Ishikawa (cell line): ENCODE measurements around the gene PARVB.

Experiments
- CEBPB ChIP-seq: IDR thresholded peaks from 2 replicates; pipeline ENCODE4 v1.6.1; 2012
- CREB1 ChIP-seq: IDR thresholded peaks from 2 replicates; pipeline ENCODE4 v1.6.1; 2012; ENCODE audit warnings: low read depth
- EGR1 ChIP-seq: IDR thresholded peaks from 2 replicates; pipeline ENCODE4 v1.6.1; 2012
- EP300 ChIP-seq: IDR thresholded peaks from 2 replicates; pipeline ENCODE4 v1.6.1; 2012; ENCODE audit warnings: borderline replicate concordance
- FOXM1 ChIP-seq: IDR thresholded peaks from 2 replicates; pipeline ENCODE4 v1.6.1; 2012; ENCODE audit warnings: low read depth, borderline replicate concordance
- MAX ChIP-seq: IDR thresholded peaks from 2 replicates; pipeline ENCODE4 v1.6.1; 2012
- NFIC ChIP-seq: IDR thresholded peaks from 2 replicates; pipeline ENCODE4 v1.6.1; 2012
- RAD21 ChIP-seq: IDR thresholded peaks from 2 replicates; pipeline ENCODE4 v1.6.1; 2012; ENCODE audit warnings: low read depth
- REST ChIP-seq: IDR thresholded peaks from 2 replicates; pipeline ENCODE4 v1.6.1; 2012; ENCODE audit warnings: low read depth, mild to moderate bottlenecking
- TAF1 ChIP-seq: IDR thresholded peaks from 2 replicates; pipeline ENCODE4 v1.6.1; 2012; ENCODE audit warnings: low read depth, mild to moderate bottlenecking
- TCF12 ChIP-seq: IDR thresholded peaks from 2 replicates; pipeline ENCODE4 v1.6.1; 2012; ENCODE audit warnings: low read depth
- TEAD4 ChIP-seq: IDR thresholded peaks from 2 replicates; pipeline ENCODE4 v1.6.1; 2012
- USF1 ChIP-seq: IDR thresholded peaks from 2 replicates; pipeline ENCODE4 v1.6.1; 2012
- YY1 ChIP-seq: IDR thresholded peaks from 2 replicates; pipeline ENCODE4 v1.6.1; 2012; ENCODE audit warnings: low read depth
- ZBTB7A ChIP-seq: IDR thresholded peaks from 2 replicates; pipeline ENCODE4 v1.6.1; 2012; ENCODE audit warnings: low read depth

Gene PARVB

GRCh38 chr22:44092636-44093220, 68.6 kb downstream of the PARVB start:
- TF ChIP-seq TAF1: no peak
- no peak for TF ChIP-seq NFIC
- no peak for TF ChIP-seq REST
- TF ChIP-seq TCF12: no peak
- no peak for TF ChIP-seq MAX
- no peak for TF ChIP-seq YY1
- no peak for TF ChIP-seq CEBPB
- TF ChIP-seq ZBTB7A: no peak

- TF ChIP-seq FOXM1: no peak
- no peak for TF ChIP-seq RAD21
- TF ChIP-seq USF1: no peak
- TF ChIP-seq NFIC: no peak
- no peak for TF ChIP-seq CEBPB
- no peak for TF ChIP-seq ZBTB7A
- no peak for TF ChIP-seq CREB1
- TF ChIP-seq TEAD4: no peak
- no peak for TF ChIP-seq EGR1
- no peak for TF ChIP-seq YY1
- no peak for TF ChIP-seq TAF1
- no peak for TF ChIP-seq MAX
- TF ChIP-seq EP300: no peak
- TF ChIP-seq TCF12: no peak
Observed at GRCh38 chr22:44093791-44094190, 69.7 kb downstream of the PARVB start.

GRCh38 chr22:44094751-44095302, 70.7 kb downstream of the PARVB start:
- TF ChIP-seq FOXM1 (no peak), CREB1 (no peak)

GRCh38 chr22:44096736-44097135, 72.6 kb downstream of the PARVB start:
- no peak for TF ChIP-seq NFIC
- no peak for TF ChIP-seq ZBTB7A
- no peak for TF ChIP-seq TAF1
- TF ChIP-seq FOXM1: no peak
- TF ChIP-seq EP300: no peak
- TF ChIP-seq TCF12: no peak
- TF ChIP-seq RAD21: no peak
- no peak for TF ChIP-seq CEBPB
- no peak for TF ChIP-seq CREB1

- TF ChIP-seq USF1 (no peak), TEAD4 (no peak), TAF1 (no peak), ZBTB7A (no peak), EP300 (no peak), TCF12 (no peak), CEBPB (no peak), CREB1 (no peak), RAD21 (no peak), REST (no peak), YY1 (no peak), NFIC (no peak), EGR1 (no peak), FOXM1 (no peak), MAX (no peak)
Observed at GRCh38 chr22:44097263-44098020, 73.3 kb downstream of the PARVB start.
